ENCODE measurements around the gene RAD50.
"Not testable (repeated sequence)": the region's sequence is repeated elsewhere in the genome, so short reads cannot be mapped to it uniquely, and the experiment has no call there.

RAD50 gene

GRCh38 chr5:132556763-132557477 lies at the start of gene RAD50:
RAD50 (plus strand) TSS chr5:132556977; CDS start chr5:132557325, 348 bp downstream.
- peak; percentile 77 for DNase-seq (ENCODE audit: low spot score)

- no peak for DNase-seq (ENCODE audit: low spot score)
These were observed 46.7 kb upstream of the RAD50 start for GRCh38 chr5:132510076-132510475.

GRCh38 chr5:132513618-132514336 lies 43.0 kb upstream of the RAD50 start:
- not testable (repeated sequence) for DNase-seq (ENCODE audit: low spot score)

- DNase-seq (ENCODE audit: low spot score), result not testable (repeated sequence)
These were observed 34.7 kb upstream of the RAD50 start for GRCh38 chr5:132522067-132522466.

GRCh38 chr5:132524877-132525276 lies 31.9 kb upstream of the RAD50 start:
- DNase-seq (ENCODE audit: low spot score), result not testable (repeated sequence)

GRCh38 chr5:132525299-132525724 lies 31.5 kb upstream of the RAD50 start:
- DNase-seq (ENCODE audit: low spot score), result peak; percentile 26

GRCh38 chr5:132526290-132526973 lies 30.3 kb upstream of the RAD50 start:
- DNase-seq (ENCODE audit: low spot score), result peak; percentile 72

GRCh38 chr5:132526974-132527564 lies 29.7 kb upstream of the RAD50 start:
- DNase-seq (ENCODE audit: low spot score), result peak; percentile 11

GRCh38 chr5:132528021-132528420 lies 28.8 kb upstream of the RAD50 start:
- DNase-seq (ENCODE audit: low spot score), result no peak

- peak; percentile 64 for DNase-seq (ENCODE audit: low spot score)
These were observed 27.7 kb upstream of the RAD50 start for GRCh38 chr5:132528866-132529634.

GRCh38 chr5:132530946-132531345 lies 25.8 kb upstream of the RAD50 start:
- no peak for DNase-seq (ENCODE audit: low spot score)

- no peak for DNase-seq (ENCODE audit: low spot score)
These were observed 17.1 kb upstream of the RAD50 start for GRCh38 chr5:132539716-132540115.

GRCh38 chr5:132540149-132540548 lies 16.6 kb upstream of the RAD50 start:
- DNase-seq (ENCODE audit: low spot score), result no peak

- DNase-seq (ENCODE audit: low spot score), result no peak
These were observed 16.0 kb upstream of the RAD50 start for GRCh38 chr5:132540764-132541163.

- no peak for DNase-seq (ENCODE audit: low spot score)
These were observed 13.1 kb upstream of the RAD50 start, which contains the start of gene IL5 for GRCh38 chr5:132543472-132544201. IL5 (minus strand) TSS chr5:132543522; CDS start chr5:132543478, 44 bp downstream.

- DNase-seq (ENCODE audit: low spot score), result no peak
These were observed 10.7 kb upstream of the RAD50 start for GRCh38 chr5:132546108-132546507.

- no peak for DNase-seq (ENCODE audit: low spot score)
These were observed 9.5 kb upstream of the RAD50 start for GRCh38 chr5:132547269-132547668.

GRCh38 chr5:132548834-132549233 lies 7.9 kb upstream of the RAD50 start:
- DNase-seq (ENCODE audit: low spot score), result not testable (repeated sequence)

GRCh38 chr5:132549576-132549975 lies 7.2 kb upstream of the RAD50 start:
- no peak for DNase-seq (ENCODE audit: low spot score)

- DNase-seq (ENCODE audit: low spot score), result no peak
These were observed 519 bp upstream of the RAD50 start for GRCh38 chr5:132556153-132556762.
